Adrenal gland (tissue), 12 donors: ENCODE data around the gene LRPAP1. TPM values are rescaled to one million over a fixed set of nuclear protein-coding genes. Genes with fewer than 3 reads are reported as not detected.
A peak's percentile ranks its signal among the peaks of the same experiment; 100 is the strongest.

Experiments used
- DNase-seq, 7 donors: peaks; one replicate each; pipeline ENCODE4 v3.0.0-alpha.2; 2019 to 2020
- H3K27ac ChIP-seq, 5 donors: fragments of 200-600 bp; sonication (generic) in 4 of 5; 1 replicate in 3 of 5; 2 replicates in 2 of 5; pipeline versions ENCODE4 v1.5.1 to v1.8.0; 2016 to 2020; ENCODE audit warnings: mild to moderate bottlenecking in 1 of 5
- H3K27me3 ChIP-seq: fragments of 200-600 bp; 2 replicates; pipeline ENCODE4 v1.8.0; 2021
- H3K36me3 ChIP-seq, 2 donors: fragments of 200-600 bp; replicated peaks in 1 of 2; 1 replicate in 1 of 2; 2 replicates in 1 of 2; pipeline versions ENCODE4 v1.5.1 to v1.8.0; 2018 to 2022
- H3K4me1 ChIP-seq, 2 donors: fragments of 200-600 bp; replicated peaks in 1 of 2; 1 replicate in 1 of 2; 2 replicates in 1 of 2; pipeline versions ENCODE4 v1.5.1 to v1.8.0; 2018 to 2021
- H3K4me3 ChIP-seq, 4 donors: fragments of 200-600 bp; sonication (generic) in 3 of 4; one replicate each; pipeline ENCODE4 v1.5.1; 2016 to 2018
- H3K9me3 ChIP-seq, 3 donors: fragments of 200-600 bp; sonication (generic) in 1 of 3; replicated peaks in 1 of 3; 1 replicate in 2 of 3; 2 replicates in 1 of 3; pipeline versions ENCODE4 v1.5.1 to v1.8.0; 2016 to 2021
- POLR2A ChIP-seq, 2 donors: fragments of 450-650 bp; IDR thresholded peaks; one replicate each; pipeline ENCODE4 v1.6.1; 2017; ENCODE audit warnings: antibody characterized with exemption in 2 of 2, mild to moderate bottlenecking in 2 of 2, moderate library complexity in 1 of 2
- WGBS, 4 donors: extraction: QIAGEN DNeasy Blood & Tissue Kit in 2 of 4; methylation state at CpG; one replicate each; pipeline versions ENCODE4 v1.1.5 to v1.1.7; 2013 to 2017; 5-methylcytosine and 5-hydroxymethylcytosine counted together
- intact Hi-C, 2 donors: fragments of 100-400 bp; cut with DNase I; formaldehyde crosslinking; loops; one replicate each; pipeline versions ENCODE4 v1.14.1 to v1.15.0; 2022 to 2023
- polyA plus RNA-seq, 3 donors: library from polyadenylated mRNA; stranded (reverse); fragments of 200-250 nt in 2 of 3; fragments of 350-450 nt in 1 of 3; fragmentation: Illumina TruSeq in 1 of 3; extraction: RNeasy Lipid Tissue Mini Kit (QIAGEN cat#74804) in 1 of 3; gene quantifications; one replicate each; pipeline ENCODE4 v1.2.3, GENCODE V29; 2013 to 2014
- total RNA-seq, 9 donors: library from RNA; depleted of rRNA in 4 of 9; stranded (reverse); fragments of >200 nt in 4 of 9; fragments of 120-200 nt in 1 of 9; fragmentation: NEBNext Ultra II Directional in 1 of 9; extraction: Animal tissue kit (Norgen Biotek cat#: 25700) in 1 of 9; gene quantifications; one replicate each; pipeline versions ENCODE4 v1.1.0 to v1.2.4, GENCODE V29; 2013 to 2023
- TF ChIP-seq, protein P1 (sequence below), 6 experiments: fragments of 450-650 bp in 4 of 6; fragments of 200-600 bp in 2 of 6; sonication (generic) in 1 of 6; IDR thresholded peaks; 1 replicate in 5 of 6; 2 replicates in 1 of 6; pipeline versions ENCODE4 v1.5.1 to v1.8.0; 2016 to 2021; ENCODE audit warnings: antibody characterized with exemption in 6 of 6, mild to moderate bottlenecking in 2 of 6, moderate library complexity in 1 of 6
- donor health status: healthy with polysubstance abuse.
- donor health status: Bipolar disorder and iron deficiency.
- donor health status: DM: yes; HTN: yes; CAD: no.
- donor health status: DM: no; HTN: no; CAD: no.
- donor health status: DM: no; HTN: no; CAD: no.
- donor health status: DM: yes; HTN: yes; CAD: no.

The LRPAP1 gene
- total and polyA plus RNA-seq, 12 donors, result 32.9 to 309 (median 188) TPM

DNA sequence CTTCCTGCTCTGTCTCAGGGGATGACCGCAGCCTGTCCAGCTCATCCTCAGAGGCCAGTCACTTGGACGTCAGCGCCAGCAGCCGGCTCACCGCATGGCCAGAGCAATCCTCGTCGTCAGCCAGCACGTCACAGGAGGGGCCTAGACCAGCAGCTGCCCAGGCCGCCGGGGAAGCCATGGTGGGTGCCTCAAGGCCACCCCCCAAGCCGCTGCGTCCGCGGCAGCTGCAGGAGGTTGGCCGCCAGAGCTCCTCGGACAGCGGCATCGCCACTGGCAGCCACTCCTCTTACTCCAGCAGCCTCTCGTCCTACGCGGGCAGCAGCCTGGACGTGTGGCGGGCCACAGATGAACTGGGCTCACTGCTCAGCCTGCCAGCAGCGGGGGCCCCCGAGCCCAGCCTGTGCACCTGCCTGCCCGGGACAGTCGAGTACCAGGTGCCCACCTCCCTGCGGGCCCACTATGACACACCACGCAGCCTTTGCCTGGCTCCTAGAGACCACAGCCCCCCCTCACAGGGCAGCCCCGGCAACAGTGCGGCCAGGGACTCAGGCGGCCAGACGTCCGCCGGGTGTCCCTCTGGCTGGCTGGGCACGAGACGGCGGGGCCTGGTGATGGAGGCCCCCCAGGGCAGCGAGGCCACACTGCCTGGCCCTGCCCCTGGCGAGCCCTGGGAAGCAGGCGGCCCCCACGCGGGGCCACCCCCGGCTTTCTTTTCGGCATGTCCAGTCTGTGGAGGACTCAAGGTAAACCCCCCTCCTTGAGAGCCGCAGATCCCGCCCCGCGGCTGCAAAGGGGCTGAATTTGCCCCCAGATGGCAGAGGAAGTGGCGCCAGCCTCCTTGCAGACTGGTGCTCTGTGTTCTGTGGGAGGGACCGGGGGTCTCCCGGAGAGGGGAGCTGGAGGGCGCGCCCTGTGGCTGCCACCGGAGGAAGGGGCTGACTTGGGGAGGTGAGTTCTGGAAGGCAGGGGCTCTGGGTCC is 39.2 kb downstream of the LRPAP1 start:
- Histone ChIP-seq H3K4me1 (no peaks in the 10 kb centered on the region), H3K9me3 (no peaks in the 10 kb centered on the region), H3K36me3 (no peaks in the 10 kb centered on the region), H3K27ac (no peak overlapping the region), H3K27me3 (peaks cover 23% of the 10 kb centered on the region), H3K4me3 (no peak overlapping the region)
- TF ChIP-seq, protein P1, sequence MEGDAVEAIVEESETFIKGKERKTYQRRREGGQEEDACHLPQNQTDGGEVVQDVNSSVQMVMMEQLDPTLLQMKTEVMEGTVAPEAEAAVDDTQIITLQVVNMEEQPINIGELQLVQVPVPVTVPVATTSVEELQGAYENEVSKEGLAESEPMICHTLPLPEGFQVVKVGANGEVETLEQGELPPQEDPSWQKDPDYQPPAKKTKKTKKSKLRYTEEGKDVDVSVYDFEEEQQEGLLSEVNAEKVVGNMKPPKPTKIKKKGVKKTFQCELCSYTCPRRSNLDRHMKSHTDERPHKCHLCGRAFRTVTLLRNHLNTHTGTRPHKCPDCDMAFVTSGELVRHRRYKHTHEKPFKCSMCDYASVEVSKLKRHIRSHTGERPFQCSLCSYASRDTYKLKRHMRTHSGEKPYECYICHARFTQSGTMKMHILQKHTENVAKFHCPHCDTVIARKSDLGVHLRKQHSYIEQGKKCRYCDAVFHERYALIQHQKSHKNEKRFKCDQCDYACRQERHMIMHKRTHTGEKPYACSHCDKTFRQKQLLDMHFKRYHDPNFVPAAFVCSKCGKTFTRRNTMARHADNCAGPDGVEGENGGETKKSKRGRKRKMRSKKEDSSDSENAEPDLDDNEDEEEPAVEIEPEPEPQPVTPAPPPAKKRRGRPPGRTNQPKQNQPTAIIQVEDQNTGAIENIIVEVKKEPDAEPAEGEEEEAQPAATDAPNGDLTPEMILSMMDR (IDR thresholded peaks at IDR 0.05), result no peak
- no peak for TF ChIP-seq POLR2A (IDR thresholded peaks at IDR 0.05)
- DNase-seq, result peak in 2 of 7 donors; percentile 33 to 38
- WGBS, 4 donors, result 65 to 69% (median 67%) methylated on average over 15 to 55 of the region's 55 CpGs
- intact Hi-C loops, result no loop called here

DNA sequence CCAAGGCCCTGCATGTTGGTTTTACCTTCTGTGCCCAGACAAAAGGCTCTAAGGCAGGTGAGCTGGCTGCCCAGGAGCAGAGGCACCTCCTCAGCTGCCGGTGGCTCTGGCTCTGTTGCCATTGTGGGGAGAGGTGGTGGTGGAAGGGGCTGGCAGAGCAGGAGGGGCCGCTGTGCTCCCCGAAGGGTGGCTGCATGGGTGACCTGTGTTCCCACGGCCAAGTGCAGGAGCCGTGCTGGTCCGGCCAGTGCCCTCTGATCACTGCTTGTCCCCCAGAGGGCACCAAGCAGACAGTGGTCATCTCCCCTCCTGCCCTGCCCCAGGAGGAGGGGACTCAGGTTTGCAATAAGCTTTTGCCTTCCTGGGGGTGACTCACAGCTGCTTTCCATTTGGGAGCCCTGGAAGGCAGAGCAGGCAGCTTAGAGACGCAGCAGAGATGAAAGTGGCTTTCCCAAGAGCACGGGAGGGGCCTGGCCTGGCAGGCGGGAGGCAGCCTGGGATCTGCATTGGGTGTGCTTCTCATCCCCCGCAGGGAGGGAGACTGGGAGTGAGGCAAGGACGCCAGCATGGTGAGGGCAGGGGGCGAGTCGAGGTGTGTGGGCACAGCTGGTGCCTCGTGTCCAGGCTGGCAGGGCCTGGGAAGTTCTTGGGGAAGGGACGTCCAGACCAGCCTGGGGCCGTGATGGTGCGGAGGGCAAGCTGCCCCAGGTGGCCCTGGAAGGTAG is 40.4 kb downstream of the LRPAP1 start:
- H3K27ac ChIP-seq, result no peak overlapping the region
- H3K36me3 ChIP-seq, result no peaks in the 10 kb centered on the region
- H3K4me3 ChIP-seq, result no peak overlapping the region
- no peak for DNase-seq
- 54 to 61% (median 58%) methylated on average over 12 to 17 of the region's 17 CpGs for WGBS, 4 donors
- no peaks in the 10 kb centered on the region for H3K4me1 ChIP-seq
- H3K9me3 ChIP-seq, result no peaks in the 10 kb centered on the region
- intact Hi-C loops, result no loop called here
- H3K27me3 ChIP-seq, result peaks cover 23% of the 10 kb centered on the region
- no peak for TF ChIP-seq POLR2A (IDR thresholded peaks at IDR 0.05)
- TF ChIP-seq, protein P1 (IDR thresholded peaks at IDR 0.05), result no peak

DNA sequence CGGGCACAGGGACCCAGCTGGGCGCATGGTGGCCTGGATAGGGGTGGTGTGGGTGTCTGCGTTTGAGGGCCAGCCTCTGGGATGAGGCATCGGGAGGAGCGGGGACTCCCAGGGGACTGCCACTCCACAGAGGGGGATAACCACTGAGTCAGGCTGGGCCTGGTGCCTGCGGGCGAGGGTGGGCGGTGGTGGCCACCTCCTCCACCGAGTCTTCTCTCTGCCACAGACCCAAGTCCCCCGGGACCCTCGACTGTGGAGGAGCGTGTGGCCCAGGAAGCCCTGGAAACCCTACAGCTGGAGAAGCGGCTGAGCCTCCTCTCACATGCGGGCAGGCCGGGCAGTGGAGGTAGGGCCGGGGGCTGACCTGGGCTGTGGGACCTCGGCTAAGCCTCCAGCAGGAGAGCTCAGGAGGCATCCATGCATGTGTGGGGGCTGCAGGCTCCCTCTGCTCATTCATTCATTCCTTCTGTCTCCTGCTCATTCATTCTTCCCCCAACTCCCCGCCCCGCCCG is 42.7 kb downstream of the LRPAP1 start:
- no peak for DNase-seq
- intact Hi-C loops, result no loop called here
- Histone ChIP-seq H3K4me1 (no peaks in the 10 kb centered on the region), H3K36me3 (no peaks in the 10 kb centered on the region), H3K27me3 (peaks cover 29% of the 10 kb centered on the region), H3K9me3 (no peaks in the 10 kb centered on the region), H3K4me3 (no peak overlapping the region), H3K27ac (no peak overlapping the region)
- TF ChIP-seq, protein P1 (IDR thresholded peaks at IDR 0.05), result no peak
- no peak for TF ChIP-seq POLR2A (IDR thresholded peaks at IDR 0.05)
- 42 to 80% (median 53%) methylated on average over 6 to 20 of the region's 20 CpGs for WGBS, 4 donors

DNA sequence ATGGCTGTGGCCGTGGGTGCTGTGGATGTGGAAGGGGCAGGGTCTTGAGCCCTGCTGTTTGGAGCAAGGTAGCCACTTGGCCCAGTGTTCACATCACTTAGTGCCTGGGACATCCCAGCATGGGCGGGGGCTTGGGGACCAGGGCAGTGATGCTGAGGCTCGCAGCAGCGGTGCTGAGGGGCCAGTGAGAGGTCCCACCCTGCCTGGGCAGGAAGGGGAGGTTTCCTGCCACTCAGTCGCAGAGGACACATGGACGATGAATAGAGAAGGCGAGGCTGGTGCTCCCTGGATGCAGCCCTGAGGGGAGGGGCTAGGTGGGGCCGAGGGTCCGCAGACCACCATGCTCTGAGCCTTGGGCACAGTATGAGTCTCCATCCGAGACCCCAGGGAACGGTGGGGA is 43.4 kb downstream of the LRPAP1 start:
- TF ChIP-seq POLR2A (IDR thresholded peaks at IDR 0.05), result no peak
- DNase-seq, result no peak
- H3K36me3 ChIP-seq, result no peaks in the 10 kb centered on the region
- H3K27me3 ChIP-seq, result peaks cover 28% of the 10 kb centered on the region
- no peak overlapping the region for H3K27ac ChIP-seq
- no peaks in the 10 kb centered on the region for H3K9me3 ChIP-seq
- no peak overlapping the region for H3K4me3 ChIP-seq
- intact Hi-C loops, result no loop called here
- H3K4me1 ChIP-seq, result no peaks in the 10 kb centered on the region
- 30 to 61% (median 47%) methylated on average over 4 to 11 of the region's 11 CpGs for WGBS, 4 donors
